SHP77 (cell line): ENCODE results near the gene METTL15.
"Not testable (repeated sequence)": the region's sequence is repeated elsewhere in the genome, so short reads cannot be mapped to it uniquely, and the experiment has no call there.

Experiments
- DNase-seq, 2 experiments: peaks; one replicate each; lab custom pipeline; 2025; lab: John Stamatoyannopoulos, UW

METTL15 gene

DNA sequence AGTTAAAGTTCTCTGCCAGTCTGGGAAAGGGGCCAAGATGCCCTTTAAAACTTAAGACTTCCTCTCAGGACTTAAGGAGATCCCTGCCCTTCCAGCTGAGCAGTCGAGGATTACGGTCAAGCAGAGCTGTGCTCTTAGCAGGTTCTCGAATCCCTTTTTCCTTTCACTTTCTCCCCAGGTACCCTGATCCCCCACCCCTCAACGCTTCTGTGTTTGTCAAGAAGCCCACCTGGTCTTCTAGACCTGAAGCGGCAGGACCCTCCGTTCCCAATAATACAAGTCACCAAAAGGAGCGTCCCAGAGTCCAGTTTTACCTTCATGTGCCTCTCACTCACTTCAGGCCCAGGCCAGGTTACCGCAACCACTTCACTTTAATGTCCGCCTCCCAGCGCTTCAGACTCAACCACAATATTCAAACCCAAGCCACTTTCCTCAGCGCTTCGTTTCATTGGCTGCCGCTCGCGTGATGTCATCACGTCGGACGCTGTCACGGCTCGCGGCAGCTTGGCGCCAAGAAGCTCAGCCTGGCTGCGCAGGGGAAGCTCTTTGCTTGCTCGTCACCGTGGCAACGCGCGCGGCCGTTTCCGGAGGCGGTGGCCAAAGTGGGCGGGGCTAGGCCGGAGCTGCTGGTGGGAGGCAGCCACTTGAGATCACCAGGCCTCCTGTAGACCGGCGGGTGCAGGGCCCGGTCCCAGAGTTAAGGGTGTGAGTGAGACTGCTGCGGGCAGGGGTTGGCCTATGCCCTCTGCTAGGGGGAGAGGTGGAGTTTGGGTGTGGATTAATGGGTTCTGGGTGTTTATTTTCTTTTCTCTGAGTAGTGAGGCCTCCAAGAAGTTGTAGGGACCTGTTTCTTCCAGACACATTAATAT is at the start of gene METTL15, which contains the start of gene KIF18A:
Gene METTL15, plus strand, starts transcription at position 639 of the 869 bp plus-strand sequence. CDS start 4,947 bp downstream, outside the sequence.
Gene KIF18A, minus strand, starts transcription at position 407 of the 869 bp plus-strand sequence. CDS start 10,209 bp downstream, outside the sequence.
- peak; percentile 87 to 90 for DNase-seq

GRCh38 chr11:28071305-28071704 is 36.9 kb upstream of the METTL15 start:
- DNase-seq: no peak

DNA sequence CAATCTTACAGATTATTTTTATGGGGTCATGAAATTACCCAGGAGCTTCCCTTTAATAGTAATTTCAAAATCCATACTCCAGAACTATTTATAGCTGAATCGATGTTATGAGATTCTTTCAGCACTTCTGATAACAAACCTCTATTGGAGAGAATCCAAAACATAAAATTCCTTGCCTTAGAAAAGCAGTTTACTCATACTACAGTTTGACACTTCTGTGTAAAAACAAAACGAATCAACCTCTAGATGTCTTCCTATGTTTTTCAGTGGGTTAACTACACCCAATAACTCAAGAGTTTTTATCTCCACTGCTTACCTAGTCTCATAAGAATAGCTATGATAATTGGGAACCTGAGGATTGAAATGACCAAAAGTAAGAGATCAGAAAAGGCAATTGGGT is 35.9 kb upstream of the METTL15 start:
- no peak for DNase-seq

DNA sequence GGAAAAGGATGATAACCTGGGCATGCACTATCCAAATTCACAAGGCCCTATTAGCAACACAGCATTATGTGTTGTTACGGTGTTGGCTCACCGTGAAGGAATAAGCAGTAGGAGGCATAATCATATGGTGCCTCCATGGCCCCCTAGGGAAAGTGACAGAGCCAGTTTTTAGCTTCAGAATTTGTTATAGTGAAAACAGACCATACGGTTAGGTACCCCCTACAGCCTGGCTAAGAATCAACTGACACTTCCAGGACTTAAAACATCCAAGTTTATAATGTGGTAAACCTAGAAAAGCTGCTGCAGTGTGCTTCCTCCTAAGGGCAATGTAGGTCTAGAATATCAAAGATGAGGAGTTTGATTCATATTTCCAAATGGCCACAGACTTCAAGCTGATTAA is 30.7 kb upstream of the METTL15 start:
- DNase-seq: no peak

GRCh38 chr11:28083118-28083517 is 25.1 kb upstream of the METTL15 start:
- DNase-seq: no peak

DNA sequence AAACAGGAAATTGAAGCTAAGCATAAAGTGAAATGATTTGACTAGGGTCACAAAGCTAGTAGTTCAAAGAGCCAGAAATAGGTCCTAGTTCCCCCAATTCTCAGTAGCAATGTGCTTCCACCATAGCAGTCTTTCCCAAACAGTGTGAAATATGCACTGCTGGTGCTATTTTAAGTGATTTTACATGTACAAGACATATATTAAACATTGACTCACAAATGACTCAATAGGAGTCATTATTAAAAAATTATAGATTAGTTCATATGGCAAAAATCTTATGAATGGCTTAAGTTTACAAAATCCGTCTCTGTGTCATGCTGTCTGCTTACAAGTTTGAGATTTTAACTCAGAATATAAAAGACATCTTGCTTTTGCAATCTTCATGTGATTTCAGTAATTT is 21.6 kb upstream of the METTL15 start:
- no peak for DNase-seq

DNA sequence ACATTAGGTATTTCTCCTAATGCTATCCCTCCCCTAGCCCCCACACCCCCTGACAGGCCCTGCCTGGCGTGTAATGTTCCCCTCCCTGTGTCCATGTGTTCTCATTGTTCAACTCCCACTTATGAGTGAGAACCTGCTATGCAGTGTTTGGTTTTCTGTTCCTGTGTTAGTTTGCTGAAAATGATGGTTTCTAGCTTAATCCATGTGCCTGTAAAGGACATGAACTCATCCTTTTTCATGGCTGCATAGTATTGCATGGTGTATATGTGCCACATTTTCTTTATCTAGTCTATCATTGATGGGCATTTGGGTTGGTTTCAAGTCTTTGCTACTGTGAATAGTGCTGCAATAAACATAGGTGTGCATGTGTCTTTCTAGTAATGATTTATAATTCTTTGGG is 21.0 kb upstream of the METTL15 start:
- not testable (repeated sequence) for DNase-seq

GRCh38 chr11:28087693-28088092 is 20.5 kb upstream of the METTL15 start:
- DNase-seq: not testable (repeated sequence)

- no peak for DNase-seq
Observed at GRCh38 chr11:28089378-28089777, 18.8 kb upstream of the METTL15 start.

DNA sequence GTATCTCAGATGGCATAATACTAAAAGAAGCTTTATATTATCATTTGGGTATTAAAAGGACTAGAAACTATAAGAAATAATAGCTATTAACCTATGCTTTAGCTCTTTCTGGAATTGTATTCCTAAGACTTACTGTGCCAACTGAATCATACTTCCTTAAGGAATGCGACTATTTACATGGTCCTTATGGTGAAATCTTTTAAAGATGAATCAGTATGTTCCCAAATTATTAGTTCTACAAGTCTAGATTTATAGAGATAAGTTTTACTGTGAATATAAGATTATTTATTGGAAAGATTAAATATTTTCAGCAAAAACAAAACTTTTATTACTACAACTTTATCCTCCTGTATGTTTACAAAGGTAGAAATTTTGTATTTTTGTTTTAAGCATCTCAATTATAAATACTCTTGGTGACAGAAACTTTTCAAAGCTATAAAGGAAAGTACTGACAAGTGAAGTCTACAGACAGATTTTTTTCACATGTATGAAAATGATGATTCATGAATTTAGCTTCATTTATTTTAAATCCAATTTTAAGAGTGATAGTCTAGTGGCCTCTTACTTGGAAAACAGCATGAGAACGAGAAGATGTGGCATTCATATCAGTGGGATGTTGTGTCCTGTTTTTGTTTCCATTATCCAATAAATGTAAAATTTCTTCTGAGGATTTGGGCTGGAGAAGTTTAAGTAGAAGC is 18.0 kb upstream of the METTL15 start:
- DNase-seq: no peak

- DNase-seq: no peak
Observed at GRCh38 chr11:28092786-28093185, 15.4 kb upstream of the METTL15 start.

DNA sequence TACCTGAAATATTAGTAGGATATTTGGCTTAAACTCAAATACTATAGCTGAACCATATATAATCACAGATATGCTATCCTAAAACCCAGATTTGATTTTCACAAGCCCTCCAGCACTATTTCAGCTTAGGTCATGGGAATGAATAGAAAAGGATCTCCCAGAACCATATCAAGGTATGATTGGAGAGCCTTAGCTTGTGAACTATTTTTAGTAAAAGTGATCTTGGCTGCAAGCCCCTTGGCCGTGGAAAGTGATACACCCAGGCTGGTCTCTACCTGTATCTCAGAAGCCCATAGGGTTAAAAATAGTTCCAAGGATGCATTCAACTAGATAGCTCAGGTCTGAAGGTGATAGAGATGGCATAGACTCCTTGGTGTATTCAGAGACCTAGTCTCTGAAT is 9.9 kb upstream of the METTL15 start:
- DNase-seq: no peak

DNA sequence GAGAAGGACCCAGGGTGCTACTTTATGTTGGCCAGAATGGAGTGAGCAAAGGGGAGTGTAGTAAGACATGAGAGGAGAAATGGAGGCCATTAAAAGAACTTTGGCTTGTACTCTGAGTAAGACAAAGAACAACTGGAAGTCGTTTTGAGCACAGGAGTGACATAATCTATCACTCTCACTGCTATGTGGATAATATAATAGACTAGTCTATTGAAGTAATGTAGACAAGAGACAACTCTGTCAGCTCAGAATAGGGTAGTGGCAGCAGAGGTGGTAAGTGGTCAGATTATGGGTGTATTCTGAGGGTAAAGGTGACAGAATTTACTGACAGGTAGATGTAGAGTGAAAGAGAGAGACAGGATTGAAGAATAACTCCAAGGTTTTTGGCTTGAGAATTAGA is 8.5 kb upstream of the METTL15 start:
- no peak for DNase-seq

DNA sequence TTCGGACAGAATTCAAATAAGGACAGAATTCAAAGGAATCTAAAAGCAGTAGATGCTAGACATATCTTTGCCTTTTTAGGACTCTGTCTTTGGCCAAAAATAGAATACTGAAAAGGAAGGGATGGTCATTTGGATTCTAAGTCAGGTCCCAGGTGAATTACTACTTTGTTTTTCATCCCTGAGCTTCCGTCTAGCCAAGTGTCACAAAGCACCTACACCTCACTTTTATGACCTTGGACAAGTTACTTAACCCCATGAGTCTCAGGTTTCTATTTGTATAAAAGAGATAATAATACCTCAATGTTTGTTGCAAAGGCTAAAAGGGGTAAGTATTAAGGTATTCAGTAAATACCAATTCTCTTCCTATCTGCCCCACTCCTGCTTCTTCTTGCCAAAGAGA is 7.5 kb upstream of the METTL15 start:
- DNase-seq: no peak

DNA sequence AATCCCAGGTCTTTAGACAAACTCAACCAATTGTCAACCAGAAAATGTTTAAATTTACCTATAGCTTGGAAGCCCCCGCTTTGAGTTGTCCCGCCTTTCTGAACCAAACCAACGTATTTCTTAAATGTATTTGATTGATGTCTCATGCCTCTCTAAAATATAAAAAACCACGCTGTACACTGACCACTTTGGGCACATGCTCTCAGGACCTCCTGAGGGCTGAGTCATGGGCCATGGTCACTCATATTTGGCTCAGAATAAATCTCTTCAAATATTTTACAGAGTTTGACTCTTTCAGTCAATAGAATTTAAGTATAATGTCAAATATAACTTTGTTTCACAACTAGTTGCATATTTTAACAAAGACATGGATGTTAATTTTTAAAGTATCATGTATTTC is 5.9 kb upstream of the METTL15 start:
- DNase-seq: not testable (repeated sequence)

DNA sequence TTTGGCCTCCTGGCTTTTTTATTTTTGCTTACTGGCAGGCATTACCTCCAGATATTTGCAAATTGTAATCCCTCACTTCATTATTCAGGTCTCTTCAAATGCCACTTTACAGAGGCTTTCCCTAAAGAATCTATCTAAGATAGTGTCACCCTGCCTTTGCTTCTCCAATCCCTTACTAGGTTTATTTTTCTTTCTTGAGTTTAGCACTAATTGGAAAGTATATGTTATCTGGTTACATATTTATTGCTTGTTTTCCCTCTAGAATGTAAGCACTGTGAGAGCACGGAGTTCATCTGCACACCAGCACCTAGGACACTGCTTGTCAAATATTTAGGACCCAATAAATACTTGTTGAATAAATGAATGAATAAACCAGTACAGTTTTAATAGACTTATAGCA is 3.8 kb upstream of the METTL15 start:
- DNase-seq: no peak

DNA sequence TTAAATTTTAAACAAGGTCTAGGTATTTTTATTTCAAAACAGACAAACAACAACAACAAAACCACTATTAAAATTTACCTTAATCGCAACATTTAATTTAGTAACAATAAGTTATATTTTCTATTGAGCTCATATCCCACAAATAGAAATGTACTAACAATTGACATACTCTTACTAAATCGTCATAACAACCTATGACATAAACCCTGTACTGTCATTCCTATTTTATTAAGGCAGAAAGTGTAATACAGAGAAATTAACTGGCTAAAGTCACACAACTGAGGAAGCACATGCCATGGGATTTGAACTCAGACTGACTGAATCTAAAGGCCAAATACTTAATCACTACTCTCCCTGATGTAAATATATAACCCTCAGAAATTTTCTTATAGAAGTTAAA is 3.2 kb upstream of the METTL15 start:
- DNase-seq: no peak

- DNase-seq: no peak
Observed at GRCh38 chr11:28105869-28106268, 2.3 kb upstream of the METTL15 start.

DNA sequence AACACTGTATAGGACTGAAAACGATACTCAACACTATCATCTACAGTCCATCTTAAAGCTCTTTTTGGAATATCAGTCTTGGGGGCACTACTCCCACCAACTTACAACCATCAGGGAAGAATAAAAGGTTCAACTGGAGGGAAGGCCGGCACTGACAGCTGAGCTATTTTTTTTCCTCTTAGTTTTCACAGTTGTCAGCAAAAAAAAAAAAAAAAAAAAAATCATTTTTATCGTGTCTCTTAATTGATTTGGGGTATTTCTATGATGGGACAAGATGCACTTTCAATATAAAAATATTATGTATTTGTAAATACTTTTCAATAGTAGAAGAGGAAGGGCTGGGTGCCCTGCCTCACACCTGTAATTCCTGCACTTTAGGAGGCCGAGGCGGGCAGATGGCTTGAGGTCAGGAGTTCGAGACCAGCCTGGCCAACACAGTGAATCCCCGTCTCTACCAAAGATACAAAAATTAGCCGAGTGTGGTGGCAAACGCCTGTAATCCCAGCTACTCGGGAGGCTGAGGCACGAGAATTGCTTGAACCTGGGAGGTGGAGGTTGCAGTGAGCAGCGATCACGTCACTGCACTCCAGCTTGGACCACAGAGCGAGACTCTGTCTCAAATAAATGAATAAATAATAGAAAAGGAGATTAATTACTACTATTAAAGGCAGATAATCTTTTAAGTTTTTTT is 1.7 kb upstream of the METTL15 start:
- no peak for DNase-seq

GRCh38 chr11:28107191-28107749 is 918 bp upstream of the METTL15 start:
- no peak for DNase-seq

GRCh38 chr11:28108958-28109357 is 770 bp downstream of the METTL15 start:
- no peak for DNase-seq

DNA sequence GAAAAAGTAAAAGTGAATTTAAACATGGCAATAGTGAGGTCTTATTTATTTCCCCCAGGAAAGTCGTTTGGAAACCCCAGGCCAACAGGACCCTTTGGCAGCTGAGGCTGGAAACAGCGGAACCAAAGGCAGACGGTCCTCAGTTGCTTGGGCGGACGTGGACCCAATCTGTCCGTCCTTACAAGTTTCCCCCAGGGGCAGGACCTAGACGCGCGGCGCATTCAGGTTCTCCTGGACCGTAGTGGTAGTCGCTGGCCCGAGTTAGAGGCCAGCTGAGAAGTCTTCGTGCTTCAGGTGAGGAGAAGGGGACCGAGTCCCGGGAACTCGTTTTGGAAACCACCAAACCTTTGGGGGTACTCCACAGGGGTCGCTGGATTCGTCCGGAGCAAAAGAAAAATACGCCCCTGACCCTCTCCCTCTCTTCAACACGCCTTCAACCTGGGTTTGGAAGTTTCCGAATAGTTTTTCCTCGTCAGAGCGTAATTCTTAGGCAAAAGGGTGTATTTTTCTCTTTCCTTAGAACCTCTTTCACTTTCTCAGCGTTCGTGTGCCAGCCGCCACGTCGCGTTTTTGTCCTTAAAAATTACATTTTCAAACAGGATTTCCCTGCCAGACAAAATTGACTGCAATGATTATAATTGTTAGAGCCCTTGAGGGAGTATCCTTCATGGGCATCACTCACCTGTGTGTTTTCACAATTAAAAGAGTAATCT is 2.1 kb downstream of the METTL15 start:
- peak; percentile 56 to 62 for DNase-seq
